Measurements from ENCODE around the gene ZNF670. TPM values are rescaled to one million over a fixed set of nuclear protein-coding genes. Genes with fewer than 3 reads are reported as not detected.

Gene ZNF670
- total and polyA plus RNA-seq, 4 donors = 0.74 to 2.3 (median 1.4) TPM

DNA sequence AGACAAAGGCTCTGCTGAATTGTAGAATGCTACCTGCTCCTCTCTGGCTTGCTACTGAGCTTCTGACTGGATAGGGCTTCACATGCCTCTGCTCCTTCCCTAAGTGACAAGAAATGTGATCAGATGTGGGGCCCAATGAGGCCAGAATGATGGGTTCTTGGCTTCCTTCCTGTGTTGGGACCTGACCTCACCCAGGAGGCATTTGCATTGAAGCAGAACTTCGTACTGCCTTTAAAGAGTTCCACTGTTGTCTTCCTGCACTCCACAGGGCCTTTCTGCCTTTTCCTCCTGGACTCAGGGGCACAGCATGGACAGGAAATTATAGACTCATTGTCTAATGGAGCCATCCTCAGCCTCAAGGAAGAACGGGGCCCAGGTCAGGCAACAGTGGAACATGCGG lies 14.3 kb downstream of the ZNF670 start:
- no peaks in the 10 kb centered on the region for H3K4me1 ChIP-seq (ENCODE audit: control insufficient read depth in 4 of 4, insufficient read depth in 4 of 4, low read length in 3 of 4)
- DNase-seq (ENCODE audit: low spot score) = no peak
- no peak overlapping the region for H3K9ac ChIP-seq (ENCODE audit: low read depth in 1 of 2, low read length in 2 of 2)
- peak overlapping the region in 1 of 3 donors; percentile 12 for H3K4me3 ChIP-seq (ENCODE audit: low read depth in 1 of 3, low read length in 3 of 3)
- H3K27ac ChIP-seq (ENCODE audit: low read depth in 1 of 2, low read length in 2 of 2) = no peak overlapping the region
- H3K9me3 ChIP-seq (ENCODE audit: control insufficient read depth in 4 of 4, low read length in 3 of 4) = peaks cover 1 to 22% (median 14%) of the 10 kb centered on the region in 4 donors
- TF ChIP-seq YY1 (IDR thresholded peaks at IDR 0.05) (no peak), HNF4G (IDR thresholded peaks at IDR 0.05) (no peak), FOXA2 (IDR thresholded peaks at IDR 0.05) (no peak), RAD21 (IDR thresholded peaks at IDR 0.05) (no peak), NR2F2 (IDR thresholded peaks at IDR 0.05) (no peak), SP1 (IDR thresholded peaks at IDR 0.05) (no peak), FOXA1 (IDR thresholded peaks at IDR 0.05) (no peak), JUND (IDR thresholded peaks at IDR 0.05) (no peak), GABPA (IDR thresholded peaks at IDR 0.05 in 1 of 2, conservative IDR thresholded peaks at IDR 0.05 in 1 of 2) (no peak), HNF4A (conservative IDR thresholded peaks at IDR 0.05) (no peak), EGR1 (IDR thresholded peaks at IDR 0.05; ENCODE audit: low read depth in 2 of 2) (no peak), TAF1 (conservative IDR thresholded peaks at IDR 0.05) (no peak)
- TF ChIP-seq, protein P1, sequence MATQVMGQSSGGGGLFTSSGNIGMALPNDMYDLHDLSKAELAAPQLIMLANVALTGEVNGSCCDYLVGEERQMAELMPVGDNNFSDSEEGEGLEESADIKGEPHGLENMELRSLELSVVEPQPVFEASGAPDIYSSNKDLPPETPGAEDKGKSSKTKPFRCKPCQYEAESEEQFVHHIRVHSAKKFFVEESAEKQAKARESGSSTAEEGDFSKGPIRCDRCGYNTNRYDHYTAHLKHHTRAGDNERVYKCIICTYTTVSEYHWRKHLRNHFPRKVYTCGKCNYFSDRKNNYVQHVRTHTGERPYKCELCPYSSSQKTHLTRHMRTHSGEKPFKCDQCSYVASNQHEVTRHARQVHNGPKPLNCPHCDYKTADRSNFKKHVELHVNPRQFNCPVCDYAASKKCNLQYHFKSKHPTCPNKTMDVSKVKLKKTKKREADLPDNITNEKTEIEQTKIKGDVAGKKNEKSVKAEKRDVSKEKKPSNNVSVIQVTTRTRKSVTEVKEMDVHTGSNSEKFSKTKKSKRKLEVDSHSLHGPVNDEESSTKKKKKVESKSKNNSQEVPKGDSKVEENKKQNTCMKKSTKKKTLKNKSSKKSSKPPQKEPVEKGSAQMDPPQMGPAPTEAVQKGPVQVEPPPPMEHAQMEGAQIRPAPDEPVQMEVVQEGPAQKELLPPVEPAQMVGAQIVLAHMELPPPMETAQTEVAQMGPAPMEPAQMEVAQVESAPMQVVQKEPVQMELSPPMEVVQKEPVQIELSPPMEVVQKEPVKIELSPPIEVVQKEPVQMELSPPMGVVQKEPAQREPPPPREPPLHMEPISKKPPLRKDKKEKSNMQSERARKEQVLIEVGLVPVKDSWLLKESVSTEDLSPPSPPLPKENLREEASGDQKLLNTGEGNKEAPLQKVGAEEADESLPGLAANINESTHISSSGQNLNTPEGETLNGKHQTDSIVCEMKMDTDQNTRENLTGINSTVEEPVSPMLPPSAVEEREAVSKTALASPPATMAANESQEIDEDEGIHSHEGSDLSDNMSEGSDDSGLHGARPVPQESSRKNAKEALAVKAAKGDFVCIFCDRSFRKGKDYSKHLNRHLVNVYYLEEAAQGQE (IDR thresholded peaks at IDR 0.05) = no peak
- TF ChIP-seq, protein P2, sequence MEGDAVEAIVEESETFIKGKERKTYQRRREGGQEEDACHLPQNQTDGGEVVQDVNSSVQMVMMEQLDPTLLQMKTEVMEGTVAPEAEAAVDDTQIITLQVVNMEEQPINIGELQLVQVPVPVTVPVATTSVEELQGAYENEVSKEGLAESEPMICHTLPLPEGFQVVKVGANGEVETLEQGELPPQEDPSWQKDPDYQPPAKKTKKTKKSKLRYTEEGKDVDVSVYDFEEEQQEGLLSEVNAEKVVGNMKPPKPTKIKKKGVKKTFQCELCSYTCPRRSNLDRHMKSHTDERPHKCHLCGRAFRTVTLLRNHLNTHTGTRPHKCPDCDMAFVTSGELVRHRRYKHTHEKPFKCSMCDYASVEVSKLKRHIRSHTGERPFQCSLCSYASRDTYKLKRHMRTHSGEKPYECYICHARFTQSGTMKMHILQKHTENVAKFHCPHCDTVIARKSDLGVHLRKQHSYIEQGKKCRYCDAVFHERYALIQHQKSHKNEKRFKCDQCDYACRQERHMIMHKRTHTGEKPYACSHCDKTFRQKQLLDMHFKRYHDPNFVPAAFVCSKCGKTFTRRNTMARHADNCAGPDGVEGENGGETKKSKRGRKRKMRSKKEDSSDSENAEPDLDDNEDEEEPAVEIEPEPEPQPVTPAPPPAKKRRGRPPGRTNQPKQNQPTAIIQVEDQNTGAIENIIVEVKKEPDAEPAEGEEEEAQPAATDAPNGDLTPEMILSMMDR (IDR thresholded peaks at IDR 0.05; ENCODE audit: low read depth, low read length, missing input control) = no peak
- TF ChIP-seq, protein P3, sequence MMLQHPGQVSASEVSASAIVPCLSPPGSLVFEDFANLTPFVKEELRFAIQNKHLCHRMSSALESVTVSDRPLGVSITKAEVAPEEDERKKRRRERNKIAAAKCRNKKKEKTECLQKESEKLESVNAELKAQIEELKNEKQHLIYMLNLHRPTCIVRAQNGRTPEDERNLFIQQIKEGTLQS (IDR thresholded peaks at IDR 0.05) = no peak
- H3K27me3 ChIP-seq (ENCODE audit: control insufficient read depth in 4 of 4, insufficient read depth in 4 of 4, low read length in 3 of 4) = no peaks in the 10 kb centered on the region
- 92% methylated on average over 3 of the region's 3 CpGs for WGBS
- no peaks in the 10 kb centered on the region for H3K36me3 ChIP-seq (ENCODE audit: control insufficient read depth in 4 of 4, insufficient read depth in 3 of 4, low read depth in 1 of 4, low read length in 3 of 4)

DNA sequence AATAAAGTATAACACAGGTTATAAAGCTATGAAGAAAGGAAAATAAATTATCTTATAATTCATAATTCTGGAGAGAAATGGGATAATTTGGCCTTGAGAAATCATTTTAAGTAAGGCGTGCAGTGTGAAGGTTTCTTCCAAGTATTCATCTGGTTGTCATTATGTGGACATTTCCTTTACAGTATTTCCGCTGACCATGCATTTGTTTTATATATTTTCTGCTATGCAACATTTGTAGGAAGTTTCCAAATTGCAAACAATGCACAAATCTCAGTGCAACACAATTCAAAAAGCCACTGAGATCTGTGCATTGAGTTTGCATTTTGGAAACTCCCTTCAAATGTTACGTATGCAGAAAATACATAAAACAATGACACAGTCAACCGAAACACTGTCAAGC lies 17.8 kb downstream of the ZNF670 start:
- H3K27ac ChIP-seq (ENCODE audit: low read depth in 1 of 2, low read length in 2 of 2) = no peak overlapping the region
- H3K27me3 ChIP-seq (ENCODE audit: control insufficient read depth in 4 of 4, insufficient read depth in 4 of 4, low read length in 3 of 4) = no peaks in the 10 kb centered on the region
- no peaks in the 10 kb centered on the region for H3K36me3 ChIP-seq (ENCODE audit: control insufficient read depth in 4 of 4, insufficient read depth in 3 of 4, low read depth in 1 of 4, low read length in 3 of 4)
- DNase-seq (ENCODE audit: low spot score) = no peak
- no peaks in the 10 kb centered on the region for H3K4me1 ChIP-seq (ENCODE audit: control insufficient read depth in 4 of 4, insufficient read depth in 4 of 4, low read length in 3 of 4)
- H3K9ac ChIP-seq (ENCODE audit: low read depth in 1 of 2, low read length in 2 of 2) = no peak overlapping the region
- no peak overlapping the region for H3K4me3 ChIP-seq (ENCODE audit: low read depth in 1 of 3, low read length in 3 of 3)
- TF ChIP-seq, protein P1 (IDR thresholded peaks at IDR 0.05) = no peak
- TF ChIP-seq, protein P4, sequence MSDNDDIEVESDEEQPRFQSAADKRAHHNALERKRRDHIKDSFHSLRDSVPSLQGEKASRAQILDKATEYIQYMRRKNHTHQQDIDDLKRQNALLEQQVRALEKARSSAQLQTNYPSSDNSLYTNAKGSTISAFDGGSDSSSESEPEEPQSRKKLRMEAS (IDR thresholded peaks at IDR 0.05) = no peak
- TF ChIP-seq FOXA2 (IDR thresholded peaks at IDR 0.05) (no peak), NR2F2 (IDR thresholded peaks at IDR 0.05) (no peak), HNF4A (conservative IDR thresholded peaks at IDR 0.05) (no peak), RAD21 (IDR thresholded peaks at IDR 0.05) (no peak), GABPA (IDR thresholded peaks at IDR 0.05 in 1 of 2, conservative IDR thresholded peaks at IDR 0.05 in 1 of 2) (no peak), JUND (IDR thresholded peaks at IDR 0.05) (no peak), HNF4G (IDR thresholded peaks at IDR 0.05) (no peak), YY1 (IDR thresholded peaks at IDR 0.05) (no peak)
- TF ChIP-seq, protein P2 (IDR thresholded peaks at IDR 0.05; ENCODE audit: low read depth, low read length, missing input control) = no peak
- TF ChIP-seq, protein P3 (IDR thresholded peaks at IDR 0.05) = no peak
- TF ChIP-seq, protein P5, sequence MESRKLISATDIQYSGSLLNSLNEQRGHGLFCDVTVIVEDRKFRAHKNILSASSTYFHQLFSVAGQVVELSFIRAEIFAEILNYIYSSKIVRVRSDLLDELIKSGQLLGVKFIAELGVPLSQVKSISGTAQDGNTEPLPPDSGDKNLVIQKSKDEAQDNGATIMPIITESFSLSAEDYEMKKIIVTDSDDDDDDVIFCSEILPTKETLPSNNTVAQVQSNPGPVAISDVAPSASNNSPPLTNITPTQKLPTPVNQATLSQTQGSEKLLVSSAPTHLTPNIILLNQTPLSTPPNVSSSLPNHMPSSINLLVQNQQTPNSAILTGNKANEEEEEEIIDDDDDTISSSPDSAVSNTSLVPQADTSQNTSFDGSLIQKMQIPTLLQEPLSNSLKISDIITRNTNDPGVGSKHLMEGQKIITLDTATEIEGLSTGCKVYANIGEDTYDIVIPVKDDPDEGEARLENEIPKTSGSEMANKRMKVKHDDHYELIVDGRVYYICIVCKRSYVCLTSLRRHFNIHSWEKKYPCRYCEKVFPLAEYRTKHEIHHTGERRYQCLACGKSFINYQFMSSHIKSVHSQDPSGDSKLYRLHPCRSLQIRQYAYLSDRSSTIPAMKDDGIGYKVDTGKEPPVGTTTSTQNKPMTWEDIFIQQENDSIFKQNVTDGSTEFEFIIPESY (IDR thresholded peaks at IDR 0.05) = no peak
- H3K9me3 ChIP-seq (ENCODE audit: control insufficient read depth in 4 of 4, low read length in 3 of 4) = peaks cover 1 to 30% (median 16%) of the 10 kb centered on the region in 4 donors
- WGBS = 91% methylated on average over 4 of the region's 4 CpGs

Data from liver (tissue), 9 donors.